Mucosa of descending colon (tissue), 3 donors: ENCODE results near the gene NFATC3. TPM values are rescaled to one million over a fixed set of nuclear protein-coding genes. Genes with fewer than 3 reads are reported as not detected.
A peak's percentile ranks its signal among the peaks of the same experiment; 100 is the strongest.

Source experiments
- ATAC-seq: fragments of 200-7000 bp; cut with Tn5 transposase; one replicate; pipeline ENCODE4 v1.9.1; 2020; ENCODE audit warnings: mild to moderate bottlenecking, moderate library complexity
- DNase-seq, 3 donors: peaks; one replicate each; pipeline ENCODE4 v3.0.0-alpha.2; 2020
- H3K36me3 ChIP-seq: fragments of 200-600 bp; one replicate; pipeline ENCODE4 v1.8.0; 2021; ENCODE audit warnings: low read depth, mild to moderate bottlenecking
- H3K4me1 ChIP-seq: fragments of 200-600 bp; one replicate; pipeline ENCODE4 v1.8.0; 2021; ENCODE audit warnings: low read depth, mild to moderate bottlenecking
- H3K4me3 ChIP-seq: fragments of 200-600 bp; one replicate; pipeline ENCODE4 v1.8.0; 2021; ENCODE audit warnings: mild to moderate bottlenecking
- H3K9me3 ChIP-seq: fragments of 200-600 bp; one replicate; pipeline ENCODE4 v1.8.0; 2021; ENCODE audit warnings: mild to moderate bottlenecking
- intact Hi-C, 2 donors: fragments of 100-400 bp; cut with DNase I in 1 of 2; cut with micrococcal nuclease in 1 of 2; formaldehyde crosslinking; loops; one replicate each; pipeline versions ENCODE4 v1.11.0 to v1.11.1; 2022; cut with DNase I, micrococcal nuclease
- total RNA-seq, 3 donors: library from RNA; stranded (reverse); fragmentation: NEBNext Ultra II Directional in 2 of 3; extraction: Animal tissue kit (Norgen Biotek cat#: 25700) in 2 of 3; gene quantifications; one replicate each; pipeline versions ENCODE4 v1.2.1 to v1.2.4, GENCODE V29; 2021 to 2023
- TF ChIP-seq, protein P1 (sequence below): fragments of 200-600 bp; IDR thresholded peaks from one replicate; pipeline ENCODE4 v1.8.0; 2022; ENCODE audit warnings: antibody characterized with exemption, mild to moderate bottlenecking
- donor health status: DM: no; HTN: no; CAD: no; lungs with moderate emphysema.
- donor health status: DM: no; HTN: no; CAD: no.
- donor health status: DM: no; HTN: yes; CAD: no.

NFATC3 gene
- total RNA-seq, 3 donors from 2014 or later, result 24.2 to 44.0 (median 25.5) TPM

- peak; percentile 57 for ATAC-seq
- no peaks in the 10 kb centered on the region for H3K36me3 ChIP-seq
- TF ChIP-seq, protein P1, sequence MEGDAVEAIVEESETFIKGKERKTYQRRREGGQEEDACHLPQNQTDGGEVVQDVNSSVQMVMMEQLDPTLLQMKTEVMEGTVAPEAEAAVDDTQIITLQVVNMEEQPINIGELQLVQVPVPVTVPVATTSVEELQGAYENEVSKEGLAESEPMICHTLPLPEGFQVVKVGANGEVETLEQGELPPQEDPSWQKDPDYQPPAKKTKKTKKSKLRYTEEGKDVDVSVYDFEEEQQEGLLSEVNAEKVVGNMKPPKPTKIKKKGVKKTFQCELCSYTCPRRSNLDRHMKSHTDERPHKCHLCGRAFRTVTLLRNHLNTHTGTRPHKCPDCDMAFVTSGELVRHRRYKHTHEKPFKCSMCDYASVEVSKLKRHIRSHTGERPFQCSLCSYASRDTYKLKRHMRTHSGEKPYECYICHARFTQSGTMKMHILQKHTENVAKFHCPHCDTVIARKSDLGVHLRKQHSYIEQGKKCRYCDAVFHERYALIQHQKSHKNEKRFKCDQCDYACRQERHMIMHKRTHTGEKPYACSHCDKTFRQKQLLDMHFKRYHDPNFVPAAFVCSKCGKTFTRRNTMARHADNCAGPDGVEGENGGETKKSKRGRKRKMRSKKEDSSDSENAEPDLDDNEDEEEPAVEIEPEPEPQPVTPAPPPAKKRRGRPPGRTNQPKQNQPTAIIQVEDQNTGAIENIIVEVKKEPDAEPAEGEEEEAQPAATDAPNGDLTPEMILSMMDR, result no peak
- DNase-seq, result peak; percentile 62 to 84 (median 71)
- no peaks in the 10 kb centered on the region for H3K9me3 ChIP-seq
- intact Hi-C loops, result no loop called here
- H3K4me3 ChIP-seq, result no peak overlapping the region
- peaks cover 23% of the 10 kb centered on the region for H3K4me1 ChIP-seq
These were observed 10.2 kb upstream of the NFATC3 start for GRCh38 chr16:68074850-68075555.

DNA sequence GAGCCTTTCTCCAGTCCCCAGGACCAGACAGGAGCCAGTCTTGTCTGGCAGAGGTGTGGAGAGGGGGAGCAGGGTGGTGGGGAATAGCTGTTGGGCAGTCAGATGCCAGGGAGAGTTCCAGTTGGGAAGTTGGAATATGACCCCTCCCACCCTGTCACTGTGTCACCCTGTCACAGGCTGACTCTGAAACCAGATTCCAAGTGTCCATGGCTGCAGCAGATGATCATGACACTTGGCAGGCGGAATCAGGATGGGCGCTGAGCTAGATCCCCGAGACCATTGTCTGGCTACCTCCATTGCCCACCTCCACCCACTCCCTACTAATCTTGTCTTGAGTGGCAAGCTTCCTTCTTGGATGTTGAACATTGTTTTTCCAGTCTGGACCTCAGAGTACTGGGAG is 9.2 kb upstream of the NFATC3 start:
- TF ChIP-seq, protein P1, result no peak
- DNase-seq (no peak), ATAC-seq (no peak)
- no peak overlapping the region for H3K4me3 ChIP-seq
- H3K9me3 ChIP-seq, result no peaks in the 10 kb centered on the region
- no peaks in the 10 kb centered on the region for H3K36me3 ChIP-seq
- intact Hi-C loops, result no loop called here
- H3K4me1 ChIP-seq, result peaks cover 31% of the 10 kb centered on the region

GRCh38 chr16:68076560-68076959 is 8.6 kb upstream of the NFATC3 start:
- H3K36me3 ChIP-seq, result no peaks in the 10 kb centered on the region
- no peak for ATAC-seq
- H3K9me3 ChIP-seq, result no peaks in the 10 kb centered on the region
- H3K4me3 ChIP-seq, result no peak overlapping the region
- peaks cover 34% of the 10 kb centered on the region for H3K4me1 ChIP-seq
- intact Hi-C loops, result no loop called here
- DNase-seq, result no peak
- TF ChIP-seq, protein P1, result no peak

DNA sequence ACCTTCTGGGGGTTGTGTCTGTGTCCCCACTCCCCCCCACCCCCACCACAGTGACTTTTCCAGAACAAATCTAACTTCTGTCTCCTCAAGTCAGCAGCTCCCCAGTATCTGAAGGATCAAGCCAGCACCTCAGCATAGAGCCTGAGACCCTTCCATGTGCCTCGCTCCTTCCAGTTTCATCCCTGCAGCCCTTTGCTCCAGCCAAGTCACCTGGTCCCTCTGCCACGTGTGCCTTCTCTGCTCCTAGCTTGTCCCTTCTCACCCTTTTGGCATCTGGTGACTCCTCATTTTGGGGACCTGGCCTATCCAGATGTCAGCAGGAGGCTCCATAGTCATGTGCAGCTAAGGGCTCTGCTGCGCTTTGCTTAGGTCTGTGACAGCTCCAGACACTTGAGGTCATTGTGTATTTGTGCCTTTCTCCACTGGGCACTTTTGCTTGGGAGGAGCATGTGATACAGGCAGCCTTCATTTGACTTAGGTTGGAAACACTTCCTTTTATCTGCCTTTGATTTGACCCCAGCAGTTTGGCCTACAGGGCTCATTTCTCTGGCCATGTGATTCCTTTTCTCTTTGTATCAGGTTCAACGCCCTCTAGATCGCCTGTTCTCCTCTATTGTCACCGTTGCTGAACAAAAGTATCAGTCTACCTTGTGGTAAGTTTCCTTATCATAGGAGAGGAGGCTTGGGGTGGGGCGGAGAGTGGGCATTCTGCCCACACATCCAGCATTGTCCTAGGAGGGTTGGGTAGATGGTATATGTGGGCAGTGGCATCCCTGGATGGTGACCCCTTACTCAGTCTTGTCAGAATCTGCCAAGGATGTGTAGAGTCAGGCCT is 7.1 kb upstream of the NFATC3 start:
- DNase-seq (no peak), ATAC-seq (no peak)
- Histone ChIP-seq H3K4me3 (no peak overlapping the region), H3K4me1 (peaks cover 31% of the 10 kb centered on the region), H3K9me3 (no peaks in the 10 kb centered on the region), H3K36me3 (no peaks in the 10 kb centered on the region)
- TF ChIP-seq, protein P1, result no peak
- intact Hi-C loops, result no loop called here

DNA sequence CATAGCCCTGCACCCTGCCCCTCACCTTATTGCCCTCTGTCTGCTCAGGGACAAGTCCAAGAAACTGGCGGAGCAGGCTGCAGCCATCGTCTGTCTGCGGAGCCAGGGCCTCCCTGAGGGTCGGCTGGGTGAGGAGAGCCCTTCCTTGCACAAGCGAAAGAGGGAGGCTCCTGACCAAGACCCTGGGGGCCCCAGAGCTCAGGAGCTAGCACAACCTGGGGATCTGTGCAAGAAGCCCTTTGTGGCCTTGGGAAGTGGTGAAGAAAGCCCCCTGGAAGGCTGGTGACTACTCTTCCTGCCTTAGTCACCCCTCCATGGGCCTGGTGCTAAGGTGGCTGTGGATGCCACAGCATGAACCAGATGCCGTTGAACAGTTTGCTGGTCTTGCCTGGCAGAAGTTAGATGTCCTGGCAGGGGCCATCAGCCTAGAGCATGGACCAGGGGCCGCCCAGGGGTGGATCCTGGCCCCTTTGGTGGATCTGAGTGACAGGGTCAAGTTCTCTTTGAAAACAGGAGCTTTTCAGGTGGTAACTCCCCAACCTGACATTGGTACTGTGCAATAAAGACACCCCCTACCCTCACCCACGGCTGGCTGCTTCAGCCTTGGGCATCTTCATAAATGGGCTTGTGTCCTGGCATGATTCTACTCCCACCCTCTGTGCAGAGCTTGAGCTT is 6.3 kb upstream of the NFATC3 start:
- no peak for DNase-seq
- H3K36me3 ChIP-seq, result no peaks in the 10 kb centered on the region
- intact Hi-C loops, result no loop called here

More for the DNA sequence above, 6.3 kb upstream of the NFATC3 start:
- peaks cover 35% of the 10 kb centered on the region for H3K4me1 ChIP-seq
- TF ChIP-seq, protein P1, result no peak
- no peak overlapping the region for H3K4me3 ChIP-seq
- no peaks in the 10 kb centered on the region for H3K9me3 ChIP-seq
- no peak for ATAC-seq
